GM23248 (cell line): Measurements from ENCODE around the gene C16orf78. TPM values are rescaled to one million over a fixed set of nuclear protein-coding genes. Genes with fewer than 3 reads are reported as not detected.
"Not testable (repeated sequence)": the region's sequence is repeated elsewhere in the genome, so short reads cannot be mapped to it uniquely, and the experiment has no call there.

Source experiments
- DNase-seq: peaks from one replicate; pipeline ENCODE4 v3.0.0-alpha.2; 2015
- H2AFZ ChIP-seq: fragments of 200-600 bp; sonication (generic); 2 replicates; pipeline ENCODE4 v1.6.1; 2016; ENCODE audit warnings: antibody characterized with exemption
- H3F3A ChIP-seq: fragments of 200-600 bp; sonication (generic); 2 replicates; pipeline ENCODE4 v1.6.1; 2016; ENCODE audit warnings: mild to moderate bottlenecking, antibody characterized with exemption, mixed run types; ENCODE audit not compliant: insufficient read depth
- H3K27ac ChIP-seq: fragments of 200-600 bp; sonication (generic); 2 replicates; pipeline ENCODE4 v1.5.1; 2016; ENCODE audit warnings: mild to moderate bottlenecking
- H3K27me3 ChIP-seq: fragments of 200-600 bp; sonication (generic); replicated peaks from 2 replicates; pipeline ENCODE4 v1.6.1; 2016; ENCODE audit warnings: mild to moderate bottlenecking; ENCODE audit not compliant: insufficient read depth
- H3K36me3 ChIP-seq: fragments of 200-600 bp; sonication (generic); 2 replicates; pipeline ENCODE4 v1.6.1; 2016; ENCODE audit warnings: low read depth, mild to moderate bottlenecking
- H3K4me1 ChIP-seq: fragments of 200-600 bp; sonication (generic); 2 replicates; pipeline ENCODE4 v1.6.1; 2016; ENCODE audit warnings: mild to moderate bottlenecking; ENCODE audit not compliant: insufficient read depth
- H3K4me2 ChIP-seq: fragments of 200-600 bp; sonication (generic); one replicate; pipeline ENCODE4 v1.6.1; 2016; ENCODE audit warnings: mild to moderate bottlenecking; ENCODE audit not compliant: unreplicated experiment
- H3K4me3 ChIP-seq: fragments of 200-600 bp; sonication (generic); 2 replicates; pipeline ENCODE4 v1.5.1; 2016; ENCODE audit warnings: mild to moderate bottlenecking
- H3K79me2 ChIP-seq: fragments of 200-600 bp; sonication (generic); 2 replicates; pipeline ENCODE4 v1.6.1; 2016; ENCODE audit warnings: mild to moderate bottlenecking; ENCODE audit not compliant: insufficient read depth
- H3K9ac ChIP-seq: fragments of 200-600 bp; sonication (generic); 2 replicates; pipeline ENCODE4 v1.6.1; 2016; ENCODE audit warnings: mild to moderate bottlenecking
- H3K9me2 ChIP-seq: fragments of 200-600 bp; sonication (generic); 2 replicates; pipeline ENCODE4 v1.6.1; 2016; ENCODE audit warnings: mixed run types, mild to moderate bottlenecking, moderate library complexity; ENCODE audit not compliant: insufficient read depth
- H3K9me3 ChIP-seq: fragments of 200-600 bp; sonication (generic); one replicate; pipeline ENCODE4 v1.6.1; 2017; ENCODE audit warnings: low read depth
- H4K20me1 ChIP-seq: fragments of 200-600 bp; sonication (generic); 2 replicates; pipeline ENCODE4 v1.6.0; 2016; ENCODE audit not compliant: insufficient read depth
- EZH2 ChIP-seq: fragments of 200-600 bp; sonication (generic); IDR thresholded peaks from 2 replicates; pipeline ENCODE4 v1.6.1; 2018; ENCODE audit warnings: antibody characterized with exemption, mild to moderate bottlenecking; ENCODE audit not compliant: insufficient read depth, poor library complexity, severe bottlenecking
- EZH2phosphoT487 ChIP-seq: fragments of 200-600 bp; sonication (generic); IDR thresholded peaks from 2 replicates; pipeline ENCODE4 v1.6.1; 2018; ENCODE audit warnings: antibody characterized with exemption, moderate library complexity, mild to moderate bottlenecking, low read depth; ENCODE audit not compliant: insufficient read depth
- WGBS, 2 experiments: methylation state at CpG; one replicate each; pipeline ENCODE4 v1.1.6; 2015 to 2017; ENCODE audit warnings: low lambda C conversion rate in 2 of 2, low coverage in 1 of 2; ENCODE audit errors: missing lambda C conversion rate in 2 of 2; 5-methylcytosine and 5-hydroxymethylcytosine counted together
- in situ Hi-C: fragments of 300-500 bp; cut with MboI; formaldehyde crosslinking; loops from 2 replicates; pipeline ENCODE4 v1.15.0; 2020
- polyA plus RNA-seq: library from polyadenylated mRNA; unstranded; fragments of >200 nt; fragmentation: Nextera tagmentation; extraction: Ambion mirVana; gene quantifications from 2 replicates; pipeline ENCODE4 v1.2.1, GENCODE V29; 2016
- total RNA-seq: library from RNA; depleted of rRNA; stranded (reverse); fragments of >200 nt; shearing (Covaris generic); gene quantifications from 2 replicates; pipeline ENCODE4 v1.2.3, GENCODE V29; 2014

C16orf78 gene
- total and polyA plus RNA-seq, 2 experiments from 2014 or later, result not detected

GRCh38 chr16:49359591-49359990 is 14.0 kb upstream of the C16orf78 start:
- in situ Hi-C loops, result no loop called here
- WGBS, 2 experiments, result 4 to 6% methylated on average over 4 of the region's 4 CpGs
- TF ChIP-seq EZH2, result no peak
- TF ChIP-seq EZH2phosphoT487, result no peak
- Histone ChIP-seq H4K20me1 (no peaks in the 10 kb centered on the region), H3K9me3 (no peaks in the 10 kb centered on the region), H3K9ac (no peak overlapping the region), H3K79me2 (no peaks in the 10 kb centered on the region), H3F3A (no peaks in the 10 kb centered on the region), H3K4me2 (no peak overlapping the region), H3K9me2 (no peaks in the 10 kb centered on the region), H3K27ac (no peak overlapping the region), H3K4me1 (no peaks in the 10 kb centered on the region), H2AFZ (no peak overlapping the region), H3K27me3 (no peaks in the 10 kb centered on the region), H3K36me3 (no peaks in the 10 kb centered on the region), H3K4me3 (no peak overlapping the region)
- no peak for DNase-seq

- H3K79me2 ChIP-seq, H3K36me3 ChIP-seq, H2AFZ ChIP-seq, H3K9me2 ChIP-seq, DNase-seq, in situ Hi-C loops, H3K27ac ChIP-seq, H3F3A ChIP-seq, H3K9ac ChIP-seq, H3K9me3 ChIP-seq, H3K4me3 ChIP-seq, H3K27me3 ChIP-seq, H4K20me1 ChIP-seq, H3K4me1 ChIP-seq, H3K4me2 ChIP-seq: not testable (repeated sequence)
- 27% methylated on average over 6 of the region's 6 CpGs for WGBS, 2 experiments
These were observed 11.9 kb upstream of the C16orf78 start for GRCh38 chr16:49361731-49362130.

DNA sequence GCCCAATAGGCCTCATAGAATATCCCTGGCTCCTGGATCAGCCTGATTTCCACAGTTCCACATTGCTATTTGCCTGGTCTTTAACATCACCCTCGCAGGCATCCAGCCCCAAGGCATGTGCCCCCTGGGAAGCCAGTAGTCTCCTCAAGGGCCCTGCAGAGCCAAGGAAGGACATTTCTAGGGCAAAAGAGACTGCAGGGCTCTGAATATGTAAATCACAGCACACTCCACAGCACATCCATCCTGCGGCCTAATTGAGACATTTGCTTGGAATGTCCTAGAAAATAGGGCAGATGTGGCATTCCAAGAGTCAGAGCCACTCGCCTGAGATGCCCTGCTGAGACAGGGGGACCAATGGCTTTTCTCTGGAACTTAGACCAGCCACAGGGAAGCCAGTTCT is 11.4 kb upstream of the C16orf78 start:
- Histone ChIP-seq H2AFZ (no peak overlapping the region), H4K20me1 (no peaks in the 10 kb centered on the region), H3K9ac (no peak overlapping the region), H3K4me3 (no peak overlapping the region), H3K4me1 (no peaks in the 10 kb centered on the region), H3K9me2 (no peaks in the 10 kb centered on the region), H3K36me3 (no peaks in the 10 kb centered on the region), H3K9me3 (no peaks in the 10 kb centered on the region), H3K27me3 (no peaks in the 10 kb centered on the region), H3K4me2 (no peak overlapping the region), H3K27ac (no peak overlapping the region), H3K79me2 (no peaks in the 10 kb centered on the region), H3F3A (no peaks in the 10 kb centered on the region)
- 34% methylated on average over 3 of the region's 3 CpGs for WGBS, 2 experiments
- DNase-seq, result no peak
- in situ Hi-C loops, result no loop called here
- TF ChIP-seq EZH2, result no peak
- TF ChIP-seq EZH2phosphoT487, result no peak

- no peaks in the 10 kb centered on the region for H3F3A ChIP-seq
- no peak overlapping the region for H3K9ac ChIP-seq
- H3K36me3 ChIP-seq, result no peaks in the 10 kb centered on the region
- H3K27ac ChIP-seq, result no peak overlapping the region
- H3K9me2 ChIP-seq, result no peaks in the 10 kb centered on the region
- no peaks in the 10 kb centered on the region for H3K79me2 ChIP-seq
- in situ Hi-C loops, result no loop called here
- H3K4me1 ChIP-seq, result no peaks in the 10 kb centered on the region
- H3K27me3 ChIP-seq, result no peaks in the 10 kb centered on the region
- no peaks in the 10 kb centered on the region for H3K9me3 ChIP-seq
- TF ChIP-seq EZH2 (no peak), EZH2phosphoT487 (no peak)
- no peak overlapping the region for H3K4me2 ChIP-seq
- 40 to 46% methylated on average over 4 of the region's 4 CpGs for WGBS, 2 experiments
- H4K20me1 ChIP-seq, result no peaks in the 10 kb centered on the region
- no peak overlapping the region for H3K4me3 ChIP-seq
- H2AFZ ChIP-seq, result no peak overlapping the region
- DNase-seq, result no peak
These were observed 7.7 kb upstream of the C16orf78 start for GRCh38 chr16:49365711-49366509.

DNA sequence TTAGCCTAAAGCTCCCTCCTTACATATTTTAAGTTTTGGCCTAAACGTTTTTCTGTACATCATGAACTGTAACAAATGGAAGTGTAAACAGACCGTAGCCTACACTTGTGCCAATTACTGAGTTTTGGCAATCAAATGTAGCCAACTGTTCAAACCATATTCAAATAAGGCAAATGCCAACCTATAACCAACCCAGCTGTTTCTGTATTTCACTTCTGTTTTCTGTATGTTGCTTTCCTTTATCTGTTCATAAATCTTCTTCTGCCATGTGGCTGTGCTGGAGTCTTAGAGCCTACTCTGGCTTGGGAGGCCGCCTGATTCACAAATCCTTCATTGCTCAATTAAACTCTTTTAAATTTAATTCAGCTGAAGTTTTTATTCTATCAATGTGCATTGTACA is 6.9 kb upstream of the C16orf78 start:
- no peaks in the 10 kb centered on the region for H3F3A ChIP-seq
- H2AFZ ChIP-seq, result no peak overlapping the region
- H3K27ac ChIP-seq, result no peak overlapping the region
- H4K20me1 ChIP-seq, result no peaks in the 10 kb centered on the region
- H3K9me2 ChIP-seq, result no peaks in the 10 kb centered on the region
- H3K4me3 ChIP-seq, result no peak overlapping the region
- no peaks in the 10 kb centered on the region for H3K36me3 ChIP-seq
- no peaks in the 10 kb centered on the region for H3K79me2 ChIP-seq
- TF ChIP-seq EZH2 (no peak), EZH2phosphoT487 (no peak)
- in situ Hi-C loops, result no loop called here
- H3K9me3 ChIP-seq, result no peaks in the 10 kb centered on the region
- H3K9ac ChIP-seq, result no peak overlapping the region
- 6 to 17% methylated on average over 3 of the region's 3 CpGs for WGBS, 2 experiments
- H3K27me3 ChIP-seq, result no peaks in the 10 kb centered on the region
- H3K4me1 ChIP-seq, result no peaks in the 10 kb centered on the region
- no peak for DNase-seq
- no peak overlapping the region for H3K4me2 ChIP-seq
